HG02973 (cell line): ENCODE results near the gene CXXC5.

Source experiments
- ATAC-seq: cut with Tn5 transposase; IDR thresholded peaks from one replicate; pipeline ENCODE4 v1.9.1; 2021; ENCODE audit warnings: moderate library complexity; ENCODE audit not compliant: unreplicated experiment

CXXC5 gene

DNA sequence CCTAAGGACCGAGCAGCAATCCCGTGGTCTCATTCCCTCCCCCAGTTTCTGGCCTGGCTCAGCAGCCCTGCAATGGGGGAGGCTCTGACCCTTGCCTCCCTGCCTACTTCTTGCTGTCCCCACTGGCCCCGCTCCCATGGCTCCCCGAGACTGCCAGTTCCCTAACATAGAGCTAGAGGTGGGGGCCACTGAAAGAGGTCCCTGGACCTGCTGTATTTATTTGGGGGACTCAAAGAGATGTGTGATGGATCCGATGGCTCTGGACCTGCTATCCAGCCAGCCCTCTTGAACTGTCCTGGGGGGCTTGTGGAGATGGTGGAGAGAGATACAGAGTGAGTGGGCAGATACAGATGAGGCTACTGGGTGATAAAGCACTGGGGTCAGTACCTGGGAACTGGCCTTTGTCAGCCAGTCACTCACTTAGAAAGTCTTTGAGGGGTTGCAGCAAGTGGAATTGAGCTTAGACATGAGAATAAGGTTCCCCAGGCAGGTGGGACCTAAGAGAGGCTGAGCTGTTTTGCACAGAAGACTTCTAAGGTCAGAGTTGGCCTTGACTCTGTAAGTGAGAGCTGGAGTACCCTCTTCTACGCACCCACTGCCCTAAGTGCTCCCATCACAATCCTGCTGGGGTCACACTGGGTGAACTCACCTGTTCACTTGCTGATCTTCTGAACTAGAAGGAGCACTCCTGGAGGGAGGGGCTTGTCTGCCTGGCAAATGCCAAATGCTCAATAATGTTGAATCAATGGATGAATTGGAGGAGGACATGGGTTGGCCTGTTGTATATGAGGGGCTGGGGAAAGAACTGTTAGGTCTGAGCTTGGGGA, 42.9 kb downstream of the CXXC5 start:
- no peak for ATAC-seq

GRCh38 chr5:139692148-139692547, 44.0 kb downstream of the CXXC5 start:
- no peak for ATAC-seq

- no peak for ATAC-seq
Measured at GRCh38 chr5:139692679-139693308, 44.6 kb downstream of the CXXC5 start.

DNA sequence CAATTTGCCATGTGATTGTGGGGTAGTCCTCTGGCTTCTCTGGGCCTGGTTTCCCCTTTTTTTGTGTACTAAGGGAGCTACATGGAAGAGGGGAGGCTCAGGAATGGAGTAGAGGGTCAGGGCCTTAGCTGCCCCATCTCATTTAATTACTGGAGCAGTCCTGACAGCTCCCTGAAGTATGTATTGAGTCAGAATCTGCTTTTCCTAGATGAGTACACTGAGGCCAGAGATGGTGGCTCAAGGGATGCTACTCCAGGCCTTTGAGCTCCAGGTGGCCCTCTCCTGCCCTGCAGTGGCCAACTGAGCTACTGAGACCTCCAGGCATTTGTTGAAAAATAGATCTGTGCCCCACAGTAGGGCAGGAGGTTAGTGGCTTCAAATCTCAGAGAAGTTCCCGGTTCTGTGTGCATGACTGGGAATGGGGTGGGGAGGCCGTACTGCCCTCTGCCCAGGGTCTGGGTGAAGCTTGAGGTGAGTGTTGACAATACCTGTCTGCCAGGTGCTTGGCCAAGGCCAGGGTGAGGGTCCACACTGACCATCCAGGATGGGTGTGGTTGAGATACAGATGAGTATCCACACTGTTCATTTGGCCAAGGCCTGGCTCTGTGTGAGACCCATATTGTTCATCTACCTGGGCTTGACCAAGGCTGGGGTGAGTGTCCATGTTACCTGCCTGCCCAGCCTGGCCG, 45.7 kb downstream of the CXXC5 start:
- no peak for ATAC-seq

DNA sequence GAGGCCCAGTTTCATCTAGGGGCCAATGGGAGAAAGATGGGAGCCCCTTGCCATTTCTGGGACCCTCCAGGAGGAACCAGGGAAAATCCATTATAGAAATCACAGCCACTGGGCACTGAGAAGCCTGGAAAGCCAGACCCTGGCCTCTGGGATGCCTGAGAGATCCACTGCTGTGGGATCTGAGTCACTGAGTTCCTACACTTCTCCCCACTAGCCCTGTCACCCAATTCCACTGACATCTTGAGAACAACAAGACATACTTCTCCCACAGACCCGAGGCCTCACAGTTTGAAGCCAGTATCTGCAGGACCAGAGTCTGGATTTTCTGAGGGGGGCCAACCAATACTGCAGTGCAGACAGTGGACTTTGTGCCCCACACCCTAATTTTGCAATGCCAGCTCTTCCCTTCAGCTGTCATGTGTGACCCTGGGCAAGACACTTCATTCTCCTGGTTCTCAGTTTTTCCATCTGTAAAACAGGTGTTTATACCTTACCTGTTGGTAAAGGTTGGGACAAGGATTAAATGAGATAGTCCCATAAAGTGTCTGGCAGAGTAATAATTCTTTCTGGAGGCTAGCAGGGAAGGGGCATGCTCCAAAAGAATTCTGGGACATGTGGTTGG, 46.5 kb downstream of the CXXC5 start:
- no peak for ATAC-seq

DNA sequence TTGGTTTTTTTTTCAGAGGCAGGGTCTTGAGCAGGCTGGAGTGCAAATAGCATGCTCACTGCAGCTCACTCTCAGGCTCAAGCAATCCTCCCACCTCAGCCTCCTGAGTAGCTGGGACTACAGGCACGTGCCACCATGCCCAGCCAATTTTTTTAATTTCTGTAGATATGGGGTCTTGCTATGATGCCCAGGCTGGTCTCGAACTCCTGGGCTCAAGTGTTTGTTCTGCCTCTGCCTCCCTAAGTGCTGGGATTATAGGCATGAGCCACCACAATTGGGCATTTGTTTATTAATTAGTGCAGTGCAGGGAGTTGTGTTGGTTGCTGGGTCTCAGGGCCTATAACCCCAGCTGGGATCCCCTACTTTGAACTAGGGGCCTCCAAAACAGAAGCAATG, 47.0 kb downstream of the CXXC5 start:
- no peak for ATAC-seq

DNA sequence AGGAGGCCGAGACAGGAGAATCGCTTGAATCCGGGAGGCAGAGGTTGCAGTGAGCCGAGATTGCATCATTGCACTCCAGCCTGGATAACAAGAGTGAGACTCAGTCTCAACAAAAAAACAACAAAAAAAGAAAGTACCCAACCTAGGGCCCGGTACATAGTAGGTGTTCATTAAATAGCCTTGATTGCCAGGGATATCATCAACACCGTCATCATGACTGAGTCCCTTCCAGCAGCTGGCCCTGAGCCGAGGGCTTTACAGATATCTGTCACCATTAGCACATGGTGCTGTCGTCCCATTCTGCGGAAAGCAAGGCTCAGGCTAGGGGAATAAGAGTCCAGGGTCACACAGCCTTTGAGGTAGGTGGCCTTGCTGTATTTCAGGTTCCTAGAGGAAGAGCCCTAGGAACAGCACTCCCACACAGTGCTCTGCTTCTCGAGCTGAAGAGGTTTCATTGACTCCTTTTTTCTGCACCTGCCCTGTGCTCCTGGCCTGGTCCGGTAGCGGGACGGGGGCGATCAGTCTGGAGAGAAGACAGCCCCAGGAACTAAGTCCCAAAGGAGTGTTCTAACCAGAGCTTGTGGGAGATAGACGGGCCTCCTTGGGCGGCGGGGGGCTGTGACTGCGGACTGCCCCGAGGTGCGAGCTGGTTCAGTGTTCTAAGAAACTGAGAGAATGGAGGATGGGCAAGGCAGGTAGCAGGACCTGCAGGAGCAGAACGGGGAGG, 48.2 kb downstream of the CXXC5 start:
- no peak for ATAC-seq

DNA sequence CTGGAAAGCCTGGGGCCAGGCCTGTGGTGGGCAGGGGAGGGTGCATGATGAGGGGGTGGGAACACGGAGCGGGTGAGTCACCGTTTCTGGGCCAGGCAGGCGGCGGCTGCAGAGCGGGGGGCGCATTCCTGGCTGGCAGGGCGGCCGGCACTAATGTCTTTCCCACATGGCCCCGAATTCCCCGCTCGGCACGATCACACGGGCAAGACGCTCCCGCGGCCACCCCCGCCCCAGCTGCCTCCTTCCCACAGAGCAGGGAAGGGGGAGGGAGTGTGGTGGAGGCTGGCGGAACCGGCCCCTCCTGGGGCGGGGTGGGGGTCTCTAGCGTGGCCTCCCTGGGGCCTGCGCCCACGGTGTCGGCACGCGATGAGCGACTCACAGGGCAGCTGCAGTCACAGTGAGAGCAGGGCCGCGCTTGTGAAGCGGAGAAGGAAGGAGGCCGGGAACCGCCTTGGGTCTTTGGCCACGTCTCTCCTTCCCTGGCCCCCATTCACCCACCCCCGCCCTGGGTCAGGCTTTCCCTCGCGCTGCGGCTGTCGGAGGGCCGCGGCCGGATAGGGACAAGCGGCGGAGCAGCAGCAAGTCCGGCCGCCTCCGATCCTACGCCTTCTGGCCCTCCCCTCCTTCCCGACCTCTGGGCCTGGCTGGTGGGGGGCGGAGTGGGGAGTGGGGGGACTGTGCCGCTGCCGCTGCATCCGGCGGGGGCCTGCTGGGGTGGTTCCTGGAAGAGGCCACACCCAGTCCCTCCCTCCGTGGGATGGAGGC, 48.9 kb downstream of the CXXC5 start:
- no peak for ATAC-seq

DNA sequence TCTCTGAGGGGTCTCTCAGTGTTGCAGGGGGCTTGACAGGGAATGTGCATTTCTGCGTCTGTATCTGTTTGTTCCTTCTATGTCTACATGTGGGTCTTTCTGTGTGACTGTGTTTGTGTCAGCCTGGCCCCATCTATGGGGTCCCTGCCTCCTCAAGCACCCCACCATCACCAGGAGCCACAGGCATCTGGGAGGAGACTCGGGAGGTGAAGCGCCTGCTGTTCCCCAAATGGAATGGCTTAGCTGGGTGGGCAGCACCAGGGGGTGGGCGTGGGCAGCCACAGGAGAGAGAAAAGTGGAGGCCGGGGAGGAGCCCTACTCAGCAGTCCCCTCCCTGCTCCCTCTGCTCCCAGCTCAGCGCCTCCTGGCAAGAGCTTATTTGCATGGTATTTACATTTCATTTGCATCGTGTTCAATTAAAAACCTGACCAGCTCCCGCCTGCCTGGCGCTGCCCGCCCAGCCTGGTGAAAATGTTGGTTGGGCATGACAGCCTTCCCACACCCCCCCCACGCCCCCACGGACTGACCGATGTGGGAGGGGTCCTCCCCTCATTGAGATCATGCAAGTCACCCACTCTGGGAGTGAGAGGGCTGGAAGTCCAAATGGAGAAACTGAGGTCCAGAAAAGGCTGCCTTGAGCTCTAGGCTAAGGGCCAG, 50.5 kb downstream of the CXXC5 start:
- no peak for ATAC-seq

- no peak for ATAC-seq
Measured at GRCh38 chr5:139699351-139699750, 51.2 kb downstream of the CXXC5 start.

- ATAC-seq = no peak
Measured at GRCh38 chr5:139700711-139701055, 52.5 kb downstream of the CXXC5 start.

GRCh38 chr5:139701056-139701741, 53.0 kb downstream of the CXXC5 start:
- ATAC-seq = no peak

DNA sequence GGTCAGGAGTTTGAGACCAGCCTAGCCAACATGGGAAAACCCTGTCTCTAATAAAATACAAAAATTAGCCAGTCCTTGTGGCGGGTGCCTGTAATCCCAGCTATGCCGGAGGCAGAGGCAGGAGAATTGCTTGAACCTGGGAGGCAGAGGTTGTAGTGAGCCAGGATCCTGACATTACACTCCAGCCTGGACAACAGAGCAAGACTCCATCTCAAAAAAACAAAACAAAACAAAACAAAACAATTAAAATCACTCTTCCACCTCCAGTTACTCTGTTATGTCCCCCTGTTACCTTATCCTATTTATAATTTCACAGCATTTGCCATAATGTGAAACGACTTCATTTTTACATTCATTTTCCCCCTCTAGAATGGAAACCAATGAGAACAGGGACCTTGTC, 54.4 kb downstream of the CXXC5 start:
- ATAC-seq = no peak

DNA sequence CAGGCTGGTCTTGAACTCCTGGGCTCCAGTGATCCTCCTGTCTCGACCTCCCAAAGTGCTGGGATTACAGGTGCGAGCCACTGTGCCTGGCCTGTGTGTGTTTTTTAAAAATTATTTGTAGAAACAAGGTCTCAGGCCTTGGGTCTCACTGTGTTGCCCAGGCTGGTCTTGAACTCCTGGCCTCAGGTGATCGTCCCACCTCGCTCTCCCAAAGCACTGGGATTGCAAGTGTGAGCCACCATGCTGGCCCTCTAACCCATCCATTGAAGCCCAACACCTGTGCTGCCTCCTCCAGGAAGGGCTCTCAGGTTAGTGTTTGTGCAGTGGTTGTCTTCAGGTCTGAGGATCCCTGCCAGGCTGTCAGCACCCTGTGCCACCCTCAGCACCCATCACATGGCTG, 56.6 kb downstream of the CXXC5 start:
- ATAC-seq = no peak

- no peak for ATAC-seq
Measured at GRCh38 chr5:139705191-139705590, 57.0 kb downstream of the CXXC5 start.

DNA sequence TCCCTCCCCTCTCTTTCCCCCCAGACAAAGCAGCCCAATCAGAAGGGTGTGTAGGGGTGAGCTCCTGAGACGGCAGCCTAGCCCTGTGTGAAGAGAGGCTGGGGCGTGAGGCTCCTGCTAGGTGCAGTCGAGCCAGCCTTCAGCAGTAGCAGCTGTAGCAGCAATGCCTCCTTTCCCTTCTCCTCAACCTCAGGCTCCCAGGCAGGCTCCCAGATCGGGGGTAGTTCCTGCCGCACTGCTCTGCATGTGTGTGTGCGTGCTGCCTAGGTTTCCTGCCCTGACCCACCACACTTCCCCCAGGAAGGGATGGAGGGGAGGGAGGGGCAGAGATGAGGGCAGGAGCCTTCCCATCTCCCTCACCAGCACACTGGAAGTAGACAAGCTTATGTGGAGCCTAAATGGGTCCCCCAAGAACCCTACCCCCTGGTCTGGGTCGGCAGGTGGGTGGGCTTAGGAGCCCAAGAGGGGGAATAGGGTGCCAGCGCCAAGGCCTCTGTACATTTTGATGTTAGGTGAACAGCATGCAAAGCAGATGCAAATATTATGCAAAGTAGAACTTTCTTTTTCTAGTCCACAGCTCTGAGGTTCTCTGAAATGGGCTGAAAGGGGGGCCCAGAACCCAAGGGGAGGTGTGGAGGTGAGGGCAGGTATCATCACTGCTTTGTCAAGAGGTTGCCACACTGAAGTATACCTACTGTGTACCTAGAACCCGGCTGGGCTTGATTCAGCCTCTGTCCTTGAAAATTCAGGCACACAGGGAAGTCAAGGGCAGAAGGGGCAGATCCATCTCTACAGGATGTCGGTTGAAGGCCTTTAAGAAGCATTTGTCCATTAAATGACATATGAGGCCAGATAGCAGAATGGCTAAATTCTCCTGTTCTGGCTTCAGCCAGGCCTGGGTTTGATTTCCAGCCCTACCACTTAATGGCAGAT, 57.8 kb downstream of the CXXC5 start:
- ATAC-seq = no peak

- ATAC-seq = no peak
Measured at GRCh38 chr5:139707445-139708003, 59.4 kb downstream of the CXXC5 start.

- ATAC-seq = no peak
Measured at GRCh38 chr5:139708434-139708861, 60.3 kb downstream of the CXXC5 start.
